HCT116 (cell line): ENCODE data around the gene LEMD3. TPM values are rescaled to one million over a fixed set of nuclear protein-coding genes. Genes with fewer than 3 reads are reported as not detected.

Experiments used
- ATAC-seq: fragments of 200-7000 bp; cut with Tn5 transposase; 2 replicates; pipeline ENCODE4 v1.9.1; 2020; ENCODE audit warnings: mild to moderate bottlenecking, moderate library complexity
- BruUV-seq: library from RNA; stranded (reverse); fragments of 400-500 nt; replicated peaks from 2 replicates; lab custom pipeline; 2021; lab: Mats Ljungman, UMichigan
- CTCF ChIA-PET: fragments of 300-600 bp; sonication (Branson Sonifier 250); formaldehyde crosslinking; loops from one replicate; lab custom pipeline; 2021; ENCODE audit warnings: antibody characterized with exemption; lab: Charles Lee
- POLR2A ChIA-PET: fragments of 300-600, 350-600 bp; sonication (Branson Sonifier 250); formaldehyde crosslinking; loops from one replicate; lab custom pipeline; 2021; ENCODE audit warnings: antibody characterized with exemption; lab: Charles Lee
- RAD21 ChIA-PET, 2 experiments: fragments of 300-600 bp; sonication (Branson Sonifier 250); formaldehyde crosslinking; loops; one replicate each; lab custom pipeline; 2023; ENCODE audit warnings: low total read pairs in 2 of 2; ENCODE audit not compliant: uncharacterized antibody in 2 of 2, unreplicated experiment in 2 of 2, low non-redundant PET in 1 of 2; lab: Charles Lee
- DNase-seq: peaks from one replicate; pipeline ENCODE4 v3.0.0-alpha.2; 2010; ENCODE audit warnings: low read depth, low spot score
- H2AFZ ChIP-seq: fragments of 200-600 bp; shearing (Covaris generic), sonication (generic); 2 replicates; pipeline ENCODE4 v1.6.1; 2017; ENCODE audit warnings: low read depth, mixed run types, mixed read lengths, antibody characterized with exemption, low read length; ENCODE audit not compliant: poor library complexity, severe bottlenecking
- H3K27ac ChIP-seq: 2 replicates; pipeline ENCODE4 v1.5.1; 2012; ENCODE audit warnings: low read depth, low read length
- H3K27me3 ChIP-seq: fragments of 200-600 bp; sonication (generic); 2 replicates; pipeline ENCODE4 v1.6.1; 2016; ENCODE audit warnings: mixed run types, low read length, mixed read lengths; ENCODE audit not compliant: insufficient read depth
- H3K36me3 ChIP-seq, 2 experiments: fragments of 200-500 bp in 1 of 2; fragments of 200-600 bp in 1 of 2; sonication (Bioruptor generic) in 1 of 2; sonication (generic) in 1 of 2; 2 replicates each; pipeline versions ENCODE4 v1.5.1 to v1.6.1; 2014 to 2016; ENCODE audit warnings: low read length in 2 of 2, inconsistent platforms in 1 of 2, mixed read lengths in 1 of 2, mixed run types in 1 of 2; ENCODE audit not compliant: insufficient read depth in 2 of 2, control insufficient read depth in 1 of 2
- H3K4me1 ChIP-seq, 2 experiments: fragments of 200-600 bp in 1 of 2; sonication (generic) in 1 of 2; 2 replicates each; pipeline versions ENCODE4 v1.5.1 to v1.6.1; 2012 to 2017; ENCODE audit warnings: low read length in 2 of 2, inconsistent platforms in 1 of 2, mild to moderate bottlenecking in 1 of 2, mixed read lengths in 1 of 2, mixed run types in 1 of 2, moderate library complexity in 1 of 2; ENCODE audit not compliant: insufficient read depth in 2 of 2, control insufficient read depth in 1 of 2
- H3K4me2 ChIP-seq: fragments of 200-600 bp; sonication (generic); 2 replicates; pipeline ENCODE4 v1.6.1; 2017; ENCODE audit warnings: mixed run types, low read length, mixed read lengths
- H3K4me3 ChIP-seq, 2 experiments: fragments of 200-600 bp in 1 of 2; sonication (generic) in 1 of 2; replicated peaks in 1 of 2; 2 replicates each; pipeline ENCODE4 v1.5.1; 2011 to 2016; ENCODE audit warnings: low read length in 2 of 2, control low read depth in 1 of 2, low read depth in 1 of 2, mild to moderate bottlenecking in 1 of 2, mixed read lengths in 1 of 2, mixed run types in 1 of 2
- H3K79me2 ChIP-seq: fragments of 200-600 bp; sonication (generic); 2 replicates; pipeline ENCODE4 v1.6.1; 2017; ENCODE audit warnings: mild to moderate bottlenecking, mixed run types, low read length, moderate library complexity, mixed read lengths; ENCODE audit not compliant: insufficient read depth
- H3K9ac ChIP-seq: fragments of 200-600 bp; sonication (generic); 2 replicates; pipeline ENCODE4 v1.6.1; 2016; ENCODE audit warnings: low read length, mixed read lengths
- H3K9me2 ChIP-seq: fragments of 200-600 bp; sonication (generic), shearing (Covaris generic); 2 replicates; pipeline ENCODE4 v1.6.1; 2017; ENCODE audit warnings: mixed run types, mild to moderate bottlenecking, moderate library complexity; ENCODE audit not compliant: insufficient read depth
- H3K9me3 ChIP-seq, 2 experiments: fragments of 200-500 bp in 1 of 2; fragments of 200-600 bp in 1 of 2; sonication (Bioruptor generic) in 1 of 2; sonication (generic) in 1 of 2; 2 replicates each; pipeline ENCODE4 v1.6.1; 2014 to 2017; ENCODE audit warnings: low read length in 2 of 2, mixed read lengths in 2 of 2, inconsistent platforms in 1 of 2, low read depth in 1 of 2, mild to moderate bottlenecking in 1 of 2, mixed run types in 1 of 2, moderate library complexity in 1 of 2; ENCODE audit not compliant: control insufficient read depth in 1 of 2, insufficient read depth in 1 of 2
- H4K20me1 ChIP-seq: fragments of 200-600 bp; sonication (generic), shearing (Covaris generic); 2 replicates; pipeline ENCODE4 v1.6.1; 2017; ENCODE audit warnings: mixed run types, mild to moderate bottlenecking, moderate library complexity; ENCODE audit not compliant: insufficient read depth
- ATF3 ChIP-seq: IDR thresholded peaks from 2 replicates; pipeline ENCODE4 v1.6.1; 2012
- EGR1 ChIP-seq: IDR thresholded peaks from 2 replicates; pipeline ENCODE4 v1.6.1; 2012; ENCODE audit warnings: low read depth
- ELF1 ChIP-seq: IDR thresholded peaks from 2 replicates; pipeline ENCODE4 v1.6.1; 2012; ENCODE audit warnings: low read depth, borderline replicate concordance
- EZH2 ChIP-seq: fragments of 200-600 bp; sonication (generic); IDR thresholded peaks from 2 replicates; pipeline ENCODE4 v1.6.1; 2017; ENCODE audit warnings: antibody characterized with exemption, mixed run types
- EZH2phosphoT487 ChIP-seq: fragments of 200-600 bp; IDR thresholded peaks from 2 replicates; pipeline ENCODE4 v1.6.1; 2018; ENCODE audit warnings: antibody characterized with exemption, borderline replicate concordance
- FOSL1 ChIP-seq: IDR thresholded peaks from 2 replicates; pipeline ENCODE4 v1.6.1; 2012; ENCODE audit warnings: low read depth
- JUND ChIP-seq: IDR thresholded peaks from 2 replicates; pipeline ENCODE4 v1.6.1; 2012
- POLR2A ChIP-seq: IDR thresholded peaks from 2 replicates; pipeline ENCODE4 v1.7.0; 2011; ENCODE audit warnings: borderline replicate concordance; ENCODE audit not compliant: insufficient read depth, insufficient read length; ENCODE audit errors: extremely low read depth
- RAD21 ChIP-seq: IDR thresholded peaks from 2 replicates; pipeline ENCODE4 v1.6.1; 2012; ENCODE audit warnings: low read depth, mild to moderate bottlenecking
- REST ChIP-seq: IDR thresholded peaks from 2 replicates; pipeline ENCODE4 v1.6.1; 2012; ENCODE audit warnings: low read depth
- SIN3A ChIP-seq: IDR thresholded peaks from 2 replicates; pipeline ENCODE4 v1.6.1; 2012; ENCODE audit warnings: low read depth
- SP1 ChIP-seq: IDR thresholded peaks from 2 replicates; pipeline ENCODE4 v1.6.1; 2012; ENCODE audit warnings: low read depth
- SRF ChIP-seq: IDR thresholded peaks from 2 replicates; pipeline ENCODE4 v1.6.1; 2012; ENCODE audit warnings: low read depth
- TCF7L2 ChIP-seq: IDR thresholded peaks from 2 replicates; pipeline ENCODE4 v1.7.0; 2011; ENCODE audit warnings: borderline replicate concordance, inconsistent platforms; ENCODE audit not compliant: insufficient read depth, insufficient read length; ENCODE audit errors: extremely low read depth
- YY1 ChIP-seq: IDR thresholded peaks from 2 replicates; pipeline ENCODE4 v1.6.1; 2011; ENCODE audit warnings: low read length, low read depth, moderate library complexity, mild to moderate bottlenecking; ENCODE audit not compliant: insufficient replicate concordance; ENCODE audit errors: extremely low read depth
- ZBTB33 ChIP-seq: IDR thresholded peaks from 2 replicates; pipeline ENCODE4 v1.6.1; 2011; ENCODE audit warnings: mild to moderate bottlenecking, low read length, moderate library complexity; ENCODE audit not compliant: insufficient replicate concordance; ENCODE audit errors: extremely low read depth
- ZNF274 ChIP-seq: fragments of 200-500 bp; sonication (Bioruptor generic); IDR thresholded peaks from 2 replicates; pipeline ENCODE4 v1.6.1; 2014; ENCODE audit warnings: mild to moderate bottlenecking, low read depth, low read length, inconsistent platforms
- intact Hi-C: fragments of 100-400 bp; cut with micrococcal nuclease; formaldehyde crosslinking; loops from 2 replicates; pipeline ENCODE4 v1.10.0; 2022
- total RNA-seq: library from RNA; stranded (reverse); gene quantifications from one replicate; pipeline ENCODE4 v1.2.1, GENCODE V29; 2021; ENCODE audit not compliant: unreplicated experiment

The LEMD3 gene
- total RNA-seq, 1 experiment from 2014 or later, result 28.7 TPM

- Histone ChIP-seq H3K4me1 (peaks cover 0 to 2% of the 10 kb centered on the region in 2 experiments; a peak in 1 of 4 replicates), H3K4me3 (no peak overlapping the region), H3K27ac (no peak overlapping the region), H3K9ac (no peak overlapping the region), H2AFZ (no peak overlapping the region), H3K4me2 (no peak overlapping the region), H4K20me1 (no peaks in the 10 kb centered on the region), H3K27me3 (no peaks in the 10 kb centered on the region), H3K36me3 (no peaks in the 10 kb centered on the region), H3K9me2 (no peaks in the 10 kb centered on the region), H3K9me3 (no peaks in the 10 kb centered on the region), H3K79me2 (no peaks in the 10 kb centered on the region)
- BruUV-seq, result no TSS peak
- intact Hi-C loops, result no loop called here
- POLR2A ChIA-PET, result interaction anchor here (1.2 kb wide), 1 partner anchor 22 kb away, joined by 6 read pairs; the partner anchor contains the start of gene LEMD3
- CTCF ChIA-PET, result interaction anchor here (0.6 kb wide), 1 partner anchor 9 kb away, joined by 3 read pairs; no protein-coding TSS in a partner anchor
- DNase-seq, result no peak
- no peak for TF ChIP-seq ATF3
- no peak for TF ChIP-seq EZH2phosphoT487
- TF ChIP-seq JUND, result no peak
- TF ChIP-seq FOSL1, result no peak
- TF ChIP-seq TCF7L2, result no peak
- no peak for TF ChIP-seq EZH2
- TF ChIP-seq RAD21, result no peak
- no peak for TF ChIP-seq EGR1
- no peak for TF ChIP-seq SP1
- no peak for TF ChIP-seq SIN3A
- TF ChIP-seq POLR2A, result no peak
- no peak for TF ChIP-seq YY1
- no peak for TF ChIP-seq ZBTB33
- TF ChIP-seq REST, result no peak
- no peak for TF ChIP-seq SRF
- TF ChIP-seq ELF1, result no peak
- no peak for TF ChIP-seq ZNF274
- ATAC-seq, result no peak
- RAD21 ChIA-PET, result no interaction called here
Measured at GRCh38 chr12:65147312-65147905, 22.0 kb upstream of the LEMD3 start.
